HCT116 (cell line): Measurements from ENCODE around the gene SLCO4A1.
A peak's percentile ranks its signal among the peaks of the same experiment; 100 is the strongest.

ENCODE experiments used
- POLR2A ChIP-seq: IDR thresholded peaks from 2 replicates; pipeline ENCODE4 v1.7.0; 2011; ENCODE audit warnings: borderline replicate concordance; ENCODE audit not compliant: insufficient read depth, insufficient read length; ENCODE audit errors: extremely low read depth
- POLR2AphosphoS5 ChIP-seq: IDR thresholded peaks from 2 replicates; pipeline ENCODE4 v1.6.1; 2011; ENCODE audit warnings: mild to moderate bottlenecking, low read depth, low read length, moderate library complexity
- TF ChIP-seq, protein P1 (sequence below), 3 experiments: fragments of 200-600 bp in 1 of 3; sonication (generic) in 1 of 3; IDR thresholded peaks in 2 of 3; conservative IDR thresholded peaks in 1 of 3; 2 replicates each; pipeline ENCODE4 v1.5.1; 2012 to 2017; ENCODE audit warnings: low read depth in 2 of 3, low read length in 2 of 3, antibody characterized with exemption in 1 of 3, borderline replicate concordance in 1 of 3, control low read depth in 1 of 3, mild to moderate bottlenecking in 1 of 3, mixed read lengths in 1 of 3, mixed run types in 1 of 3, moderate library complexity in 1 of 3; ENCODE audit not compliant: insufficient read depth in 1 of 3

DNA sequence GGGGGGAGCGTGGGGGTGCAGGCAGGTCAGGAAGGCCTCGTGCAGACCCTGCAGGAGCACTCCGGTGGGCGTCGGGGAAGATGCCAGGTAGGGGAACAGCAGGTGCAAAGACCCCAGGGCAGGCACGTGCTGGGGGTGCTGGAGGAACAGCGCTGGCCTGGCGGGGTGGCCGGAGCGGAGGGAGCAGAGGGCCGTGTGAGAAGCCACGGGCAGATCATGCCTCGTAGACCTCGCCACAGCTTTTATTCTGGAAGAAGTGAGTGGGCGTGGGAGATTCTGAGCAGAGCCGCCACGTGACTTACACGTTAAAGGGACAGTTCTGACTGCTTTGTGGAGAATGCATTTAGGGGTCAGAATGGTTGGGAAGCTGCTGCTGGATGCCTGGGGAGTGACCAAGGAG is 75.6 kb downstream of the SLCO4A1 start:
- peak; percentile 43; the same call in 1 of the 2 replicates for TF ChIP-seq POLR2AphosphoS5
- no peak for TF ChIP-seq POLR2A
- TF ChIP-seq, protein P1, sequence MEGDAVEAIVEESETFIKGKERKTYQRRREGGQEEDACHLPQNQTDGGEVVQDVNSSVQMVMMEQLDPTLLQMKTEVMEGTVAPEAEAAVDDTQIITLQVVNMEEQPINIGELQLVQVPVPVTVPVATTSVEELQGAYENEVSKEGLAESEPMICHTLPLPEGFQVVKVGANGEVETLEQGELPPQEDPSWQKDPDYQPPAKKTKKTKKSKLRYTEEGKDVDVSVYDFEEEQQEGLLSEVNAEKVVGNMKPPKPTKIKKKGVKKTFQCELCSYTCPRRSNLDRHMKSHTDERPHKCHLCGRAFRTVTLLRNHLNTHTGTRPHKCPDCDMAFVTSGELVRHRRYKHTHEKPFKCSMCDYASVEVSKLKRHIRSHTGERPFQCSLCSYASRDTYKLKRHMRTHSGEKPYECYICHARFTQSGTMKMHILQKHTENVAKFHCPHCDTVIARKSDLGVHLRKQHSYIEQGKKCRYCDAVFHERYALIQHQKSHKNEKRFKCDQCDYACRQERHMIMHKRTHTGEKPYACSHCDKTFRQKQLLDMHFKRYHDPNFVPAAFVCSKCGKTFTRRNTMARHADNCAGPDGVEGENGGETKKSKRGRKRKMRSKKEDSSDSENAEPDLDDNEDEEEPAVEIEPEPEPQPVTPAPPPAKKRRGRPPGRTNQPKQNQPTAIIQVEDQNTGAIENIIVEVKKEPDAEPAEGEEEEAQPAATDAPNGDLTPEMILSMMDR (IDR thresholded peaks at IDR 0.05 in 2 of 3, conservative IDR thresholded peaks at IDR 0.05 in 1 of 3; ENCODE audit: borderline replicate concordance in 1 of 3, insufficient read depth in 1 of 3, low read depth in 2 of 3, low read length in 2 of 3) = no peak
